Keratinocyte (primary cell): ENCODE measurements around the gene SLC26A9. TPM values are rescaled to one million over a fixed set of nuclear protein-coding genes. Genes with fewer than 3 reads are reported as not detected.

ENCODE experiments used
- DNase-seq: peaks from one replicate; pipeline ENCODE4 v3.0.0-alpha.2; 2011; ENCODE audit warnings: low read depth, missing footprints, low spot score
- FAIRE-seq: peaks from 2 replicates; lab custom pipeline; 2011; peaks lifted over from hg19 to GRCh38; lab: Jason Lieb, UNC
- H2AFZ ChIP-seq: 2 replicates; pipeline ENCODE4 v1.6.0; 2012; ENCODE audit warnings: low read length, control low read depth, inconsistent platforms; ENCODE audit not compliant: control insufficient read depth
- H3K27ac ChIP-seq: 2 replicates; pipeline ENCODE4 v1.5.1; 2011; ENCODE audit warnings: low read length; ENCODE audit not compliant: control insufficient read depth, insufficient read depth
- H3K27me3 ChIP-seq: 3 replicates; pipeline ENCODE4 v1.6.0; 2011; ENCODE audit warnings: low read length; ENCODE audit not compliant: control insufficient read depth, insufficient read depth; ENCODE audit errors: extremely low read depth
- H3K36me3 ChIP-seq, 2 experiments: 2 replicates in 1 of 2; 3 replicates in 1 of 2; pipeline ENCODE4 v1.5.1; 2011; ENCODE audit warnings: low read length in 2 of 2, mild to moderate bottlenecking in 1 of 2; ENCODE audit not compliant: control insufficient read depth in 2 of 2, insufficient read depth in 2 of 2; ENCODE audit errors: extremely low read depth in 1 of 2
- H3K4me1 ChIP-seq: 3 replicates; pipeline ENCODE4 v1.5.1; 2011; ENCODE audit warnings: low read length; ENCODE audit not compliant: control insufficient read depth, insufficient read depth; ENCODE audit errors: extremely low read depth
- H3K4me2 ChIP-seq: 3 replicates; pipeline ENCODE4 v1.6.0; 2011; ENCODE audit warnings: low read depth, low read length; ENCODE audit not compliant: control insufficient read depth, insufficient read depth; ENCODE audit errors: extremely low read depth
- H3K4me3 ChIP-seq, 3 experiments: fragments of 200-600 bp in 1 of 3; sonication (generic) in 1 of 3; 2 replicates in 2 of 3; 3 replicates in 1 of 3; pipeline ENCODE4 v1.5.1; 2011 to 2016; ENCODE audit warnings: low read length in 3 of 3, mild to moderate bottlenecking in 3 of 3, control low read depth in 2 of 3, inconsistent platforms in 1 of 3, low read depth in 1 of 3, mixed read lengths in 1 of 3, mixed run types in 1 of 3, moderate library complexity in 1 of 3; ENCODE audit not compliant: control insufficient read depth in 2 of 3, insufficient read depth in 2 of 3; ENCODE audit errors: extremely low read depth in 1 of 3
- H3K79me2 ChIP-seq: 2 replicates; pipeline ENCODE4 v1.6.0; 2012; ENCODE audit warnings: low read length; ENCODE audit not compliant: control insufficient read depth, insufficient read depth
- H3K9ac ChIP-seq: 3 replicates; pipeline ENCODE4 v1.6.0; 2011; ENCODE audit warnings: low read length; ENCODE audit not compliant: control insufficient read depth, insufficient read depth; ENCODE audit errors: extremely low read depth
- H3K9me1 ChIP-seq: 3 replicates; pipeline ENCODE4 v1.6.0; 2011; ENCODE audit warnings: low read length; ENCODE audit not compliant: control insufficient read depth, insufficient read depth; ENCODE audit errors: extremely low read depth
- H3K9me3 ChIP-seq: 2 replicates; pipeline ENCODE4 v1.5.1; 2012; ENCODE audit warnings: low read depth, low read length; ENCODE audit not compliant: control insufficient read depth
- H4K20me1 ChIP-seq: 3 replicates; pipeline ENCODE4 v1.6.0; 2011; ENCODE audit warnings: low read length; ENCODE audit not compliant: control insufficient read depth, insufficient read depth; ENCODE audit errors: extremely low read depth
- EZH2 ChIP-seq: IDR thresholded peaks from one replicate; pipeline ENCODE4 v1.6.1; 2012; ENCODE audit warnings: inconsistent platforms, mild to moderate bottlenecking, low read length, moderate library complexity
- dilution Hi-C: fragments of 300-500 bp; cut with MboI; formaldehyde crosslinking; loops from one replicate; pipeline ENCODE4 v1.7.0; 2020; ENCODE audit warnings: low sequenced_read_pairs; ENCODE audit not compliant: extremely low pct_ligation_motif_present
- polyA plus RNA-seq, 5 experiments: library from polyadenylated mRNA; depleted of rRNA in 3 of 5; stranded (reverse) in 3 of 5; stranded (forward) in 1 of 5; unstranded in 1 of 5; fragments of >200 nt; gene quantifications; 1 replicate in 1 of 5; 2 replicates in 3 of 5; 3 replicates in 1 of 5; pipeline versions ENCODE4 v1.2.1 to v1.2.3, GENCODE V29; 2011 to 2012; ENCODE audit warnings: missing spikeins in 2 of 5, low read depth in 1 of 5, low replicate concordance in 1 of 5
- TF ChIP-seq, protein P1 (sequence below), 3 experiments: IDR thresholded peaks in 1 of 3; conservative IDR thresholded peaks in 1 of 3; optimal IDR thresholded peaks in 1 of 3; 2 replicates in 2 of 3; 3 replicates in 1 of 3; pipeline versions ENCODE3 to v1.5.1; 2011; ENCODE audit warnings: low read length in 3 of 3, mild to moderate bottlenecking in 3 of 3, moderate library complexity in 2 of 3, control low read depth in 1 of 3, inconsistent platforms in 1 of 3; ENCODE audit not compliant: insufficient read depth in 2 of 3; ENCODE audit errors: extremely low read depth in 1 of 3

The SLC26A9 gene
- polyA plus RNA-seq, 1 donor (not counting 4 experiments of a cell fraction or from before 2014, with no cell fraction given) = 0.03 TPM

DNA sequence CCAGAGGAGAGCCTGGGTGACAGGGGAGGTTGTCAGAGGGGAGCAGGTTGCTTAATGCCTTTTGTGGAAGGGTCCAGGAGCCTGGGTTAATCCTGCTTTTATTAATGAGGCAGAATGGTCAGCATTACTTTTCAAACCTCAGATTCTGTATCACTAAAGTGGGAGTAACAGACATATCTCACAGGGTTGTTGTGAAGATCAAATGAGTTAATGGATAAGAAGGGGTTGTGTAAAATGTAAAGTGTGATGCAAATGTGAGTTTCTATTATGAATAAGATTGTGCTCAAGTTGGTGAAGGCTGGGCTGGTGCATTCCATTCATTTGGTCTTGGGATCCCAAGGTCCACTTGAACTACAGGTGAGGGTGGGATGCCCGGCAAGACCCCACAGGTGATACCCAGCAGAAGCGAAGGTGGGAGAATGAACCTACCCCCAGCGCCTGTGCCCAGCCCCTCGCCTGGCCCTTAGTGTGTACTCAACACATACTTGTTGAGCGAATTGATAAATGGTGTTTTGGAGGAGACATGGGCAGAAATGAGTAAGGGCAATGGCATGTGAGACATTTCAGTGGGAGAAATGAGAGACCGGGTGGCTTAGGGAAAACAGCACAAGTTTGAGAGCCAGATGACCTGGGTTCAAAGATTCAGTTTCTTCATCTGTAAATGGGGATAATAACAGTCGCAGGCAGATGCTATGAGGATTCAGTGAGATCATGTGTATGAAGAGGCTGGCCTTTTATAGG, 6.2 kb downstream of the SLC26A9 start:
- DNase-seq (no peak), FAIRE-seq (no peak)
- H3K4me1 ChIP-seq = peaks cover 12% of the 10 kb centered on the region
- no peaks in the 10 kb centered on the region for H4K20me1 ChIP-seq
- dilution Hi-C loops = no loop called here
- H3K79me2 ChIP-seq = no peaks in the 10 kb centered on the region
- no peak overlapping the region for H3K9ac ChIP-seq
- no peak overlapping the region for H3K4me3 ChIP-seq
- no peaks in the 10 kb centered on the region for H3K36me3 ChIP-seq
- no peaks in the 10 kb centered on the region for H3K9me3 ChIP-seq
- no peak overlapping the region for H3K4me2 ChIP-seq
- no peak overlapping the region for H2AFZ ChIP-seq
- no peak for TF ChIP-seq EZH2
- TF ChIP-seq, protein P1, sequence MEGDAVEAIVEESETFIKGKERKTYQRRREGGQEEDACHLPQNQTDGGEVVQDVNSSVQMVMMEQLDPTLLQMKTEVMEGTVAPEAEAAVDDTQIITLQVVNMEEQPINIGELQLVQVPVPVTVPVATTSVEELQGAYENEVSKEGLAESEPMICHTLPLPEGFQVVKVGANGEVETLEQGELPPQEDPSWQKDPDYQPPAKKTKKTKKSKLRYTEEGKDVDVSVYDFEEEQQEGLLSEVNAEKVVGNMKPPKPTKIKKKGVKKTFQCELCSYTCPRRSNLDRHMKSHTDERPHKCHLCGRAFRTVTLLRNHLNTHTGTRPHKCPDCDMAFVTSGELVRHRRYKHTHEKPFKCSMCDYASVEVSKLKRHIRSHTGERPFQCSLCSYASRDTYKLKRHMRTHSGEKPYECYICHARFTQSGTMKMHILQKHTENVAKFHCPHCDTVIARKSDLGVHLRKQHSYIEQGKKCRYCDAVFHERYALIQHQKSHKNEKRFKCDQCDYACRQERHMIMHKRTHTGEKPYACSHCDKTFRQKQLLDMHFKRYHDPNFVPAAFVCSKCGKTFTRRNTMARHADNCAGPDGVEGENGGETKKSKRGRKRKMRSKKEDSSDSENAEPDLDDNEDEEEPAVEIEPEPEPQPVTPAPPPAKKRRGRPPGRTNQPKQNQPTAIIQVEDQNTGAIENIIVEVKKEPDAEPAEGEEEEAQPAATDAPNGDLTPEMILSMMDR (optimal IDR thresholded peaks at IDR 0.05 in 1 of 3, IDR thresholded peaks at IDR 0.05 in 1 of 3, conservative IDR thresholded peaks at IDR 0.05 in 1 of 3; ENCODE audit: extremely low read depth in 1 of 3, insufficient read depth in 2 of 3, low read length in 3 of 3) = no peak
- H3K9me1 ChIP-seq = no peaks in the 10 kb centered on the region
- no peak overlapping the region for H3K27ac ChIP-seq
- peaks cover 64% of the 10 kb centered on the region for H3K27me3 ChIP-seq

DNA sequence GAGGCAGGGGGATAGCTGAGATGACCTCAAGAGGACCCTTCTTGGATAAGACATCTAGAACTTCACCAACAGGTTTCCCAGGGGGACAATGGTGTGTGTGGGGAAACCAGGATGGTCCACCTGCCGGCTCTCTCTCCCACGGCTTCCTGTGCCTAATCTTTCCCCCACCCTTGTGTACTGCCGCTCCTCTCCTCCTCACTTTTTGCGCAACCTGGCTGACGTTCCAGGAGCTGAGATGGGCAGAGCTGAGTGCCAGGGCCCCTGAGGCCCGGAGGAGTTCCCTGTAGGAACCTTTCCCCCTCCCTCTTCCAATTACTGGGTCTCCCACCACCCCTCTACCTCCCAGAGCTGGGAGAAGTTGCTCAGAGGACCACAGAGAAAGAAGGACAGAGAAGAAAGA, 6.9 kb downstream of the SLC26A9 start:
- FAIRE-seq (no peak), DNase-seq (no peak)
- Histone ChIP-seq H3K9me1 (no peaks in the 10 kb centered on the region), H4K20me1 (no peaks in the 10 kb centered on the region), H3K4me3 (no peak overlapping the region), H3K79me2 (no peaks in the 10 kb centered on the region), H3K27me3 (peaks cover 63% of the 10 kb centered on the region), H3K36me3 (no peaks in the 10 kb centered on the region), H2AFZ (no peak overlapping the region), H3K9ac (no peak overlapping the region), H3K4me2 (no peak overlapping the region), H3K4me1 (peaks cover 12% of the 10 kb centered on the region), H3K27ac (no peak overlapping the region), H3K9me3 (no peaks in the 10 kb centered on the region)
- dilution Hi-C loops = no loop called here
- TF ChIP-seq EZH2 = no peak
- TF ChIP-seq, protein P1 (optimal IDR thresholded peaks at IDR 0.05 in 1 of 3, IDR thresholded peaks at IDR 0.05 in 1 of 3, conservative IDR thresholded peaks at IDR 0.05 in 1 of 3; ENCODE audit: extremely low read depth in 1 of 3, insufficient read depth in 2 of 3, low read length in 3 of 3) = no peak
